B cell (primary cell): ENCODE data around the gene XPO1.

ENCODE experiments used
- CTCF ChIP-seq: fragments of 200-600 bp; IDR thresholded peaks from one replicate; pipeline ENCODE4 v1.8.0; 2022; ENCODE audit warnings: antibody characterized with exemption, mild to moderate bottlenecking
- EZH2 ChIP-seq: IDR thresholded peaks from 2 replicates; pipeline ENCODE4 v1.6.1; 2012; ENCODE audit warnings: borderline replicate concordance, low read depth, mild to moderate bottlenecking, moderate library complexity, low read length; ENCODE audit not compliant: insufficient read depth, poor library complexity, severe bottlenecking

GRCh38 chr2:61451178-61451577, 87.0 kb downstream of the XPO1 start:
- no peak for TF ChIP-seq CTCF
- TF ChIP-seq EZH2: no peak
